ENCODE results near the gene RXFP4.
"Not testable (repeated sequence)": the region's sequence is repeated elsewhere in the genome, so short reads cannot be mapped to it uniquely, and the experiment has no call there.

RXFP4 gene

GRCh38 chr1:155930725-155931124 is 10.7 kb upstream of the RXFP4 start:
- not testable (repeated sequence) for H3K27me3 ChIP-seq (ENCODE audit: insufficient read depth, low read length); H2AFZ ChIP-seq (ENCODE audit: low read length, unreplicated experiment); H3K27ac ChIP-seq (ENCODE audit: low read depth, low read length)
- peaks cover 78% of the 10 kb centered on the region for H3K79me2 ChIP-seq (ENCODE audit: control insufficient read depth, insufficient read depth, low read length, unreplicated experiment)
- peaks cover 44% of the 10 kb centered on the region for H3K36me3 ChIP-seq (ENCODE audit: insufficient read depth, low read length)
- peak overlapping the region; percentile 92 for H3K4me3 ChIP-seq (ENCODE audit: low read depth, low read length)
- peaks cover 36% of the 10 kb centered on the region for H3K4me1 ChIP-seq (ENCODE audit: control insufficient read depth, insufficient read depth, low read length, unreplicated experiment)

- H3K36me3 ChIP-seq (ENCODE audit: insufficient read depth, low read length) = peaks cover 39% of the 10 kb centered on the region
- peaks cover 74% of the 10 kb centered on the region for H3K79me2 ChIP-seq (ENCODE audit: control insufficient read depth, insufficient read depth, low read length, unreplicated experiment)
- H2AFZ ChIP-seq (ENCODE audit: low read length, unreplicated experiment) = no peak overlapping the region
- no peak overlapping the region for H3K27ac ChIP-seq (ENCODE audit: low read depth, low read length)
- peaks cover 36% of the 10 kb centered on the region for H3K4me1 ChIP-seq (ENCODE audit: control insufficient read depth, insufficient read depth, low read length, unreplicated experiment)
- no peaks in the 10 kb centered on the region for H3K27me3 ChIP-seq (ENCODE audit: insufficient read depth, low read length)
- peak overlapping the region; percentile 92 for H3K4me3 ChIP-seq (ENCODE audit: low read depth, low read length)
Observed at GRCh38 chr1:155931332-155932038, 10.0 kb upstream of the RXFP4 start.

GRCh38 chr1:155932081-155932480 is 9.4 kb upstream of the RXFP4 start:
- Histone ChIP-seq H3K27ac (ENCODE audit: low read depth, low read length) (no peak overlapping the region), H3K4me1 (ENCODE audit: control insufficient read depth, insufficient read depth, low read length, unreplicated experiment) (peaks cover 36% of the 10 kb centered on the region), H3K79me2 (ENCODE audit: control insufficient read depth, insufficient read depth, low read length, unreplicated experiment) (peaks cover 68% of the 10 kb centered on the region), H3K4me3 (ENCODE audit: low read depth, low read length) (peak overlapping the region; percentile 92), H3K36me3 (ENCODE audit: insufficient read depth, low read length) (peaks cover 33% of the 10 kb centered on the region), H3K27me3 (ENCODE audit: insufficient read depth, low read length) (no peaks in the 10 kb centered on the region), H2AFZ (ENCODE audit: low read length, unreplicated experiment) (no peak overlapping the region)

- Histone ChIP-seq H3K27me3 (ENCODE audit: insufficient read depth, low read length) (no peaks in the 10 kb centered on the region), H3K4me1 (ENCODE audit: control insufficient read depth, insufficient read depth, low read length, unreplicated experiment) (peaks cover 36% of the 10 kb centered on the region), H3K27ac (ENCODE audit: low read depth, low read length) (no peak overlapping the region), H3K36me3 (ENCODE audit: insufficient read depth, low read length) (peaks cover 29% of the 10 kb centered on the region), H2AFZ (ENCODE audit: low read length, unreplicated experiment) (no peak overlapping the region), H3K79me2 (ENCODE audit: control insufficient read depth, insufficient read depth, low read length, unreplicated experiment) (peaks cover 64% of the 10 kb centered on the region), H3K4me3 (ENCODE audit: low read depth, low read length) (peak overlapping the region; percentile 92)
Observed at GRCh38 chr1:155932487-155932886, 9.0 kb upstream of the RXFP4 start.

GRCh38 chr1:155933591-155934096 is 7.8 kb upstream of the RXFP4 start:
- no peaks in the 10 kb centered on the region for H3K27me3 ChIP-seq (ENCODE audit: insufficient read depth, low read length)
- H3K4me3 ChIP-seq (ENCODE audit: low read depth, low read length) = peak overlapping the region; percentile 92
- H3K36me3 ChIP-seq (ENCODE audit: insufficient read depth, low read length) = peaks cover 29% of the 10 kb centered on the region
- peaks cover 55% of the 10 kb centered on the region for H3K79me2 ChIP-seq (ENCODE audit: control insufficient read depth, insufficient read depth, low read length, unreplicated experiment)
- peaks cover 36% of the 10 kb centered on the region for H3K4me1 ChIP-seq (ENCODE audit: control insufficient read depth, insufficient read depth, low read length, unreplicated experiment)
- H3K27ac ChIP-seq (ENCODE audit: low read depth, low read length) = peak overlapping the region; percentile 77
- no peak overlapping the region for H2AFZ ChIP-seq (ENCODE audit: low read length, unreplicated experiment)

GRCh38 chr1:155934097-155934935 is 7.1 kb upstream of the RXFP4 start, which contains the start of gene KHDC4:
Gene KHDC4, minus strand, starts transcription at chr1:155934413. Its CDS starts 40 bp downstream, at chr1:155934373.
- Histone ChIP-seq H2AFZ (ENCODE audit: low read length, unreplicated experiment) (peak within 1 kb of the TSS; percentile 58), H3K27ac (ENCODE audit: low read depth, low read length) (peak within 1 kb of the TSS; percentile 77), H3K79me2 (ENCODE audit: control insufficient read depth, insufficient read depth, low read length, unreplicated experiment) (peaks cover 50% of the 10 kb centered on the region), H3K4me3 (ENCODE audit: low read depth, low read length) (peak within 1 kb of the TSS; percentile 92), H3K27me3 (ENCODE audit: insufficient read depth, low read length) (no peaks in the 10 kb centered on the region), H3K4me1 (ENCODE audit: control insufficient read depth, insufficient read depth, low read length, unreplicated experiment) (peaks cover 32% of the 10 kb centered on the region), H3K36me3 (ENCODE audit: insufficient read depth, low read length) (peaks cover 23% of the 10 kb centered on the region)

- H3K79me2 ChIP-seq (ENCODE audit: control insufficient read depth, insufficient read depth, low read length, unreplicated experiment) = peaks cover 45% of the 10 kb centered on the region
- peak overlapping the region; percentile 92 for H3K4me3 ChIP-seq (ENCODE audit: low read depth, low read length)
- H3K4me1 ChIP-seq (ENCODE audit: control insufficient read depth, insufficient read depth, low read length, unreplicated experiment) = peaks cover 30% of the 10 kb centered on the region
- no peaks in the 10 kb centered on the region for H3K27me3 ChIP-seq (ENCODE audit: insufficient read depth, low read length)
- H3K27ac ChIP-seq (ENCODE audit: low read depth, low read length) = peak overlapping the region; percentile 77
- peaks cover 20% of the 10 kb centered on the region for H3K36me3 ChIP-seq (ENCODE audit: insufficient read depth, low read length)
- peak overlapping the region; percentile 58 for H2AFZ ChIP-seq (ENCODE audit: low read length, unreplicated experiment)
Observed at GRCh38 chr1:155934936-155935590, 6.4 kb upstream of the RXFP4 start.

GRCh38 chr1:155938220-155938627 is 3.2 kb upstream of the RXFP4 start:
- H3K4me1 ChIP-seq (ENCODE audit: control insufficient read depth, insufficient read depth, low read length, unreplicated experiment) = peaks cover 24% of the 10 kb centered on the region
- no peak overlapping the region for H3K4me3 ChIP-seq (ENCODE audit: low read depth, low read length)
- H2AFZ ChIP-seq (ENCODE audit: low read length, unreplicated experiment) = no peak overlapping the region
- no peaks in the 10 kb centered on the region for H3K27me3 ChIP-seq (ENCODE audit: insufficient read depth, low read length)
- H3K27ac ChIP-seq (ENCODE audit: low read depth, low read length) = no peak overlapping the region
- peaks cover 14% of the 10 kb centered on the region for H3K79me2 ChIP-seq (ENCODE audit: control insufficient read depth, insufficient read depth, low read length, unreplicated experiment)
- peaks cover 3% of the 10 kb centered on the region; the same call in 1 of the 2 replicates for H3K36me3 ChIP-seq (ENCODE audit: insufficient read depth, low read length)

- Histone ChIP-seq H3K4me1 (ENCODE audit: control insufficient read depth, insufficient read depth, low read length, unreplicated experiment) (peaks cover 24% of the 10 kb centered on the region), H3K36me3 (ENCODE audit: insufficient read depth, low read length) (no peaks in the 10 kb centered on the region), H3K27ac (ENCODE audit: low read depth, low read length) (peak overlapping the region; percentile 15), H2AFZ (ENCODE audit: low read length, unreplicated experiment) (no peak overlapping the region), H3K4me3 (ENCODE audit: low read depth, low read length) (no peak overlapping the region; the same call in 1 of the 2 replicates), H3K79me2 (ENCODE audit: control insufficient read depth, insufficient read depth, low read length, unreplicated experiment) (no peaks in the 10 kb centered on the region), H3K27me3 (ENCODE audit: insufficient read depth, low read length) (no peaks in the 10 kb centered on the region)
Observed at GRCh38 chr1:155940482-155940992, 901 bp upstream of the RXFP4 start.

All from ACC112 (cell line).